HTERT RPE-1 (cell line): Measurements from ENCODE around the gene MRPS2.

Source experiments
- in situ Hi-C: fragments of 300-500 bp; cut with MboI; formaldehyde crosslinking; loops from 4 replicates; pipeline ENCODE4 v1.14.3; 2020; ENCODE audit warnings: low sequenced_read_pairs

Gene MRPS2

GRCh38 chr9:135480071-135480939 is 20.2 kb upstream of the MRPS2 start:
- in situ Hi-C loops, result no loop called here

GRCh38 chr9:135480940-135481310 is 19.6 kb upstream of the MRPS2 start:
- in situ Hi-C loops, result no loop called here

- in situ Hi-C loops, result no loop called here
Observed at GRCh38 chr9:135482015-135482754, 18.3 kb upstream of the MRPS2 start.

- in situ Hi-C loops, result no loop called here
Observed at GRCh38 chr9:135484460-135485277, 15.8 kb upstream of the MRPS2 start.

- in situ Hi-C loops, result no loop called here
Observed at GRCh38 chr9:135485385-135485784, 15.1 kb upstream of the MRPS2 start.

GRCh38 chr9:135485832-135486231 is 14.7 kb upstream of the MRPS2 start:
- in situ Hi-C loops, result no loop called here

GRCh38 chr9:135486267-135487065 is 14.0 kb upstream of the MRPS2 start:
- in situ Hi-C loops, result no loop called here

- in situ Hi-C loops, result no loop called here
Observed at GRCh38 chr9:135487281-135488012, 13.0 kb upstream of the MRPS2 start.

GRCh38 chr9:135488013-135488330 is 12.5 kb upstream of the MRPS2 start:
- in situ Hi-C loops, result no loop called here

GRCh38 chr9:135488527-135488926 is 12.0 kb upstream of the MRPS2 start:
- in situ Hi-C loops, result no loop called here

- in situ Hi-C loops, result no loop called here
Observed at GRCh38 chr9:135489188-135489906, 11.1 kb upstream of the MRPS2 start.

- in situ Hi-C loops, result no loop called here
Observed at GRCh38 chr9:135490166-135490870, 10.2 kb upstream of the MRPS2 start.

GRCh38 chr9:135490980-135491464 is 9.5 kb upstream of the MRPS2 start:
- in situ Hi-C loops, result no loop called here

- in situ Hi-C loops, result no loop called here
Observed at GRCh38 chr9:135491764-135492163, 8.7 kb upstream of the MRPS2 start.

GRCh38 chr9:135492886-135493669 is 7.4 kb upstream of the MRPS2 start:
- in situ Hi-C loops, result no loop called here

GRCh38 chr9:135494791-135495559 is 5.5 kb upstream of the MRPS2 start:
- in situ Hi-C loops, result no loop called here
